ENCODE measurements around the gene TRIM45.

Gene TRIM45

GRCh38 chr1:117146575-117147340 lies 25.2 kb upstream of the TRIM45 start:
- no peak overlapping the region for H3K27ac ChIP-seq (ENCODE audit: low read depth, low read length)
- H3K4me3 ChIP-seq (ENCODE audit: low read length), result no peak overlapping the region
- H3K56ac ChIP-seq (ENCODE audit: low read length), result no peak overlapping the region
- no peak overlapping the region for H4K8ac ChIP-seq (ENCODE audit: low read depth, low read length)
- no peak overlapping the region for H3K4me2 ChIP-seq (ENCODE audit: low read length)
- no peak overlapping the region for H4K5ac ChIP-seq (ENCODE audit: low read length)
- no peak overlapping the region for H3K9ac ChIP-seq (ENCODE audit: low read length)
- no peak overlapping the region for H3K18ac ChIP-seq (ENCODE audit: low read length)
- H2BK15ac ChIP-seq (replicated peaks; ENCODE audit: low read depth), result peak overlapping the region; percentile 3
- H2AK5ac ChIP-seq (ENCODE audit: low read length), result no peak overlapping the region
- WGBS (ENCODE audit: extremely low coverage, insufficient coverage, low lambda C conversion rate), result no CpG with 5 or more reads among the region's 8 CpGs
- H2BK120ac ChIP-seq (ENCODE audit: low read depth, low read length), result no peak overlapping the region
- H3K4me1 ChIP-seq (ENCODE audit: control insufficient read depth, low read depth, low read length), result peaks cover 8% of the 10 kb centered on the region
- no peak overlapping the region for H3K4ac ChIP-seq (ENCODE audit: low read depth, low read length)
- H3K36me3 ChIP-seq (ENCODE audit: control insufficient read depth, insufficient read depth, low read length), result no peaks in the 10 kb centered on the region
- H3K79me2 ChIP-seq (ENCODE audit: control insufficient read depth, insufficient read depth, low read length), result no peaks in the 10 kb centered on the region
- peak; percentile 73 for DNase-seq
- H2BK5ac ChIP-seq (ENCODE audit: low read length), result no peak overlapping the region
- peak overlapping the region; percentile 33 for H3K23ac ChIP-seq (ENCODE audit: low read length)
- H3K79me1 ChIP-seq (ENCODE audit: low read length), result no peaks in the 10 kb centered on the region
- no peaks in the 10 kb centered on the region for H3K27me3 ChIP-seq (ENCODE audit: insufficient read depth, low read length, poor library complexity)

- H3K23ac ChIP-seq (ENCODE audit: low read length), result no peak overlapping the region
- no peak overlapping the region for H3K4me2 ChIP-seq (ENCODE audit: low read length)
- H3K4me3 ChIP-seq (ENCODE audit: low read length), result no peak overlapping the region
- no peak overlapping the region for H3K18ac ChIP-seq (ENCODE audit: low read length)
- H3K36me3 ChIP-seq (ENCODE audit: control insufficient read depth, insufficient read depth, low read length), result no peaks in the 10 kb centered on the region
- H3K27ac ChIP-seq (ENCODE audit: low read depth, low read length), result no peak overlapping the region
- no peaks in the 10 kb centered on the region for H3K27me3 ChIP-seq (ENCODE audit: insufficient read depth, low read length, poor library complexity)
- 100% methylated on average over 1 of the region's 2 CpGs for WGBS (ENCODE audit: extremely low coverage, insufficient coverage, low lambda C conversion rate)
- no peak overlapping the region for H2BK5ac ChIP-seq (ENCODE audit: low read length)
- H4K8ac ChIP-seq (ENCODE audit: low read depth, low read length), result no peak overlapping the region
- peak overlapping the region; percentile 3 for H2BK15ac ChIP-seq (replicated peaks; ENCODE audit: low read depth)
- H2AK5ac ChIP-seq (ENCODE audit: low read length), result no peak overlapping the region
- no peak overlapping the region for H3K9ac ChIP-seq (ENCODE audit: low read length)
- no peak overlapping the region for H3K56ac ChIP-seq (ENCODE audit: low read length)
- no peaks in the 10 kb centered on the region for H3K79me1 ChIP-seq (ENCODE audit: low read length)
- no peak overlapping the region for H4K5ac ChIP-seq (ENCODE audit: low read length)
- no peaks in the 10 kb centered on the region for H3K79me2 ChIP-seq (ENCODE audit: control insufficient read depth, insufficient read depth, low read length)
- no peak overlapping the region for H2BK120ac ChIP-seq (ENCODE audit: low read depth, low read length)
- DNase-seq, result no peak
- no peak overlapping the region for H3K4ac ChIP-seq (ENCODE audit: low read depth, low read length)
- peaks cover 8% of the 10 kb centered on the region for H3K4me1 ChIP-seq (ENCODE audit: control insufficient read depth, low read depth, low read length)
Measured at GRCh38 chr1:117146072-117146471, 24.5 kb upstream of the TRIM45 start.

- no peak overlapping the region for H3K56ac ChIP-seq (ENCODE audit: low read length)
- no peak overlapping the region for H3K23ac ChIP-seq (ENCODE audit: low read length)
- H3K4me2 ChIP-seq (ENCODE audit: low read length), result no peak overlapping the region
- no peak overlapping the region for H3K4me3 ChIP-seq (ENCODE audit: low read length)
- no peaks in the 10 kb centered on the region for H3K79me2 ChIP-seq (ENCODE audit: control insufficient read depth, insufficient read depth, low read length)
- H3K27me3 ChIP-seq (ENCODE audit: insufficient read depth, low read length, poor library complexity), result no peaks in the 10 kb centered on the region
- no peak overlapping the region for H4K5ac ChIP-seq (ENCODE audit: low read length)
- no peak overlapping the region for H2AK5ac ChIP-seq (ENCODE audit: low read length)
- H3K79me1 ChIP-seq (ENCODE audit: low read length), result no peaks in the 10 kb centered on the region
- H4K8ac ChIP-seq (ENCODE audit: low read depth, low read length), result no peak overlapping the region
- DNase-seq, result no peak
- no peaks in the 10 kb centered on the region for H3K36me3 ChIP-seq (ENCODE audit: control insufficient read depth, insufficient read depth, low read length)
- H2BK15ac ChIP-seq (replicated peaks; ENCODE audit: low read depth), result no peak overlapping the region
- H2BK5ac ChIP-seq (ENCODE audit: low read length), result no peak overlapping the region
- no peak overlapping the region for H2BK120ac ChIP-seq (ENCODE audit: low read depth, low read length)
- no peak overlapping the region for H3K18ac ChIP-seq (ENCODE audit: low read length)
- H3K9ac ChIP-seq (ENCODE audit: low read length), result no peak overlapping the region
- no peak overlapping the region for H3K27ac ChIP-seq (ENCODE audit: low read depth, low read length)
- no CpG with 5 or more reads among the region's 3 CpGs for WGBS (ENCODE audit: extremely low coverage, insufficient coverage, low lambda C conversion rate)
- H3K4ac ChIP-seq (ENCODE audit: low read depth, low read length), result no peak overlapping the region
- peaks cover 8% of the 10 kb centered on the region for H3K4me1 ChIP-seq (ENCODE audit: control insufficient read depth, low read depth, low read length)
Measured at GRCh38 chr1:117143871-117144270, 22.3 kb upstream of the TRIM45 start.

GRCh38 chr1:117143172-117143571 lies 21.6 kb upstream of the TRIM45 start:
- Histone ChIP-seq H3K4ac (ENCODE audit: low read depth, low read length) (no peak overlapping the region), H3K79me1 (ENCODE audit: low read length) (no peaks in the 10 kb centered on the region), H4K8ac (ENCODE audit: low read depth, low read length) (no peak overlapping the region), H3K9ac (ENCODE audit: low read length) (no peak overlapping the region), H3K79me2 (ENCODE audit: control insufficient read depth, insufficient read depth, low read length) (no peaks in the 10 kb centered on the region), H2BK15ac (replicated peaks; ENCODE audit: low read depth) (no peak overlapping the region), H3K56ac (ENCODE audit: low read length) (no peak overlapping the region), H3K23ac (ENCODE audit: low read length) (no peak overlapping the region), H2BK120ac (ENCODE audit: low read depth, low read length) (no peak overlapping the region), H3K27ac (ENCODE audit: low read depth, low read length) (no peak overlapping the region), H3K4me1 (ENCODE audit: control insufficient read depth, low read depth, low read length) (peaks cover 8% of the 10 kb centered on the region), H2BK5ac (ENCODE audit: low read length) (no peak overlapping the region), H4K5ac (ENCODE audit: low read length) (no peak overlapping the region), H3K27me3 (ENCODE audit: insufficient read depth, low read length, poor library complexity) (no peaks in the 10 kb centered on the region), H3K36me3 (ENCODE audit: control insufficient read depth, insufficient read depth, low read length) (no peaks in the 10 kb centered on the region), H3K4me3 (ENCODE audit: low read length) (no peak overlapping the region), H3K4me2 (ENCODE audit: low read length) (no peak overlapping the region), H3K18ac (ENCODE audit: low read length) (no peak overlapping the region), H2AK5ac (ENCODE audit: low read length) (no peak overlapping the region)
- DNase-seq, result no peak

GRCh38 chr1:117142200-117142599 lies 20.7 kb upstream of the TRIM45 start:
- no peak overlapping the region for H4K5ac ChIP-seq (ENCODE audit: low read length)
- H3K4ac ChIP-seq (ENCODE audit: low read depth, low read length), result no peak overlapping the region
- no peak overlapping the region for H3K23ac ChIP-seq (ENCODE audit: low read length)
- no peak overlapping the region for H3K27ac ChIP-seq (ENCODE audit: low read depth, low read length)
- no peak overlapping the region for H3K4me2 ChIP-seq (ENCODE audit: low read length)
- no peak overlapping the region for H3K9ac ChIP-seq (ENCODE audit: low read length)
- no peaks in the 10 kb centered on the region for H3K79me2 ChIP-seq (ENCODE audit: control insufficient read depth, insufficient read depth, low read length)
- H2BK5ac ChIP-seq (ENCODE audit: low read length), result no peak overlapping the region
- WGBS (ENCODE audit: extremely low coverage, insufficient coverage, low lambda C conversion rate), result no CpG with 5 or more reads among the region's 2 CpGs
- H3K79me1 ChIP-seq (ENCODE audit: low read length), result no peaks in the 10 kb centered on the region
- no peak overlapping the region for H3K4me3 ChIP-seq (ENCODE audit: low read length)
- no peak overlapping the region for H3K56ac ChIP-seq (ENCODE audit: low read length)
- no peak overlapping the region for H3K18ac ChIP-seq (ENCODE audit: low read length)
- no peak for DNase-seq
- H2BK15ac ChIP-seq (replicated peaks; ENCODE audit: low read depth), result no peak overlapping the region
- H2BK120ac ChIP-seq (ENCODE audit: low read depth, low read length), result no peak overlapping the region
- H2AK5ac ChIP-seq (ENCODE audit: low read length), result no peak overlapping the region
- no peak overlapping the region for H4K8ac ChIP-seq (ENCODE audit: low read depth, low read length)
- no peaks in the 10 kb centered on the region for H3K27me3 ChIP-seq (ENCODE audit: insufficient read depth, low read length, poor library complexity)
- peaks cover 5% of the 10 kb centered on the region for H3K4me1 ChIP-seq (ENCODE audit: control insufficient read depth, low read depth, low read length)
- H3K36me3 ChIP-seq (ENCODE audit: control insufficient read depth, insufficient read depth, low read length), result no peaks in the 10 kb centered on the region

- Histone ChIP-seq H3K18ac (ENCODE audit: low read length) (no peak overlapping the region), H3K27ac (ENCODE audit: low read depth, low read length) (no peak overlapping the region), H3K27me3 (ENCODE audit: insufficient read depth, low read length, poor library complexity) (no peaks in the 10 kb centered on the region), H3K4me3 (ENCODE audit: low read length) (no peak overlapping the region), H3K79me1 (ENCODE audit: low read length) (no peaks in the 10 kb centered on the region), H4K8ac (ENCODE audit: low read depth, low read length) (no peak overlapping the region), H3K4me2 (ENCODE audit: low read length) (no peak overlapping the region), H3K4ac (ENCODE audit: low read depth, low read length) (no peak overlapping the region), H4K5ac (ENCODE audit: low read length) (no peak overlapping the region), H3K9ac (ENCODE audit: low read length) (no peak overlapping the region), H3K4me1 (ENCODE audit: control insufficient read depth, low read depth, low read length) (no peaks in the 10 kb centered on the region), H3K56ac (ENCODE audit: low read length) (no peak overlapping the region), H3K23ac (ENCODE audit: low read length) (no peak overlapping the region), H3K79me2 (ENCODE audit: control insufficient read depth, insufficient read depth, low read length) (no peaks in the 10 kb centered on the region), H2BK15ac (replicated peaks; ENCODE audit: low read depth) (no peak overlapping the region), H2BK120ac (ENCODE audit: low read depth, low read length) (no peak overlapping the region), H2BK5ac (ENCODE audit: low read length) (no peak overlapping the region), H2AK5ac (ENCODE audit: low read length) (no peak overlapping the region), H3K36me3 (ENCODE audit: control insufficient read depth, insufficient read depth, low read length) (no peaks in the 10 kb centered on the region)
- DNase-seq, result no peak
- no CpG with 5 or more reads among the region's 1 CpG for WGBS (ENCODE audit: extremely low coverage, insufficient coverage, low lambda C conversion rate)
Measured at GRCh38 chr1:117138561-117138960, 17.0 kb upstream of the TRIM45 start.

Data from mesendoderm (in vitro differentiated cells).